Measurements from ENCODE around the gene NFS1.

- TF ChIP-seq EZH2 (IDR thresholded peaks at IDR 0.05; ENCODE audit: borderline replicate concordance, low read length) (no peak), CTCF (IDR thresholded peaks at IDR 0.05; ENCODE audit: low read length) (no peak)
Observed at GRCh38 chr20:35699957-35700624, 939 bp upstream of the NFS1 start.
